H1 (cell line): Measurements from ENCODE around the gene MAD2L2. TPM values are rescaled to one million over a fixed set of nuclear protein-coding genes. Genes with fewer than 3 reads are reported as not detected.

Experiments used
- CTCF ChIA-PET: fragments of 300-600 bp; sonication (Branson Sonifier 250); formaldehyde crosslinking; loops from one replicate; lab custom pipeline; 2021; ENCODE audit not compliant: partially characterized antibody; lab: Charles Lee
- POLR2A ChIA-PET: fragments of 300-600 bp; sonication (Branson Sonifier 250); formaldehyde crosslinking; loops from one replicate; lab custom pipeline; 2021; ENCODE audit warnings: inconsistent platforms; ENCODE audit not compliant: partially characterized antibody; lab: Charles Lee
- DNase-seq, 2 experiments: peaks; one replicate each; pipeline versions ENCODE4 v3.0.0 to v3.0.0-alpha.2; 2010 to 2022; ENCODE audit warnings: low spot score in 2 of 2, low read depth in 1 of 2, mixed read lengths in 1 of 2
- FAIRE-seq: peaks from 2 replicates; lab custom pipeline; 2011; peaks lifted over from hg19 to GRCh38; lab: Jason Lieb, UNC
- H2AFZ ChIP-seq: 2 replicates; pipeline ENCODE4 v1.8.1; 2012; ENCODE audit warnings: low read length, inconsistent platforms
- H2AK5ac ChIP-seq: 2 replicates; pipeline ENCODE4 v1.6.1; 2013; ENCODE audit warnings: low read depth, low read length
- H2BK120ac ChIP-seq: replicated peaks from 2 replicates; pipeline ENCODE3; 2013; ENCODE audit warnings: low read depth, low read length, inconsistent platforms
- H2BK12ac ChIP-seq: 2 replicates; pipeline ENCODE4 v1.6.1; 2013; ENCODE audit warnings: low read depth, low read length
- H2BK15ac ChIP-seq: 2 replicates; pipeline ENCODE4 v1.6.1; 2013; ENCODE audit warnings: low read length
- H2BK20ac ChIP-seq: 2 replicates; pipeline ENCODE4 v1.6.1; 2013; ENCODE audit warnings: low read length
- H2BK5ac ChIP-seq: 2 replicates; pipeline ENCODE4 v1.6.1; 2013; ENCODE audit warnings: low read depth, low read length
- H3K14ac ChIP-seq: 2 replicates; pipeline ENCODE4 v1.6.1; 2013; ENCODE audit warnings: inconsistent platforms; ENCODE audit not compliant: insufficient read length
- H3K18ac ChIP-seq: 2 replicates; pipeline ENCODE4 v1.6.1; 2013; ENCODE audit warnings: low read length; ENCODE audit errors: extremely low read depth
- H3K23ac ChIP-seq: 2 replicates; pipeline ENCODE4 v1.6.1; 2013; ENCODE audit warnings: inconsistent platforms; ENCODE audit not compliant: insufficient read length
- H3K23me2 ChIP-seq: 2 replicates; pipeline ENCODE4 v1.6.1; 2013; ENCODE audit warnings: low read depth, low read length
- H3K27ac ChIP-seq: 2 replicates; pipeline ENCODE4 v1.6.1; 2011; ENCODE audit warnings: low read depth, low read length, inconsistent platforms
- H3K27me3 ChIP-seq, 4 experiments: replicated peaks in 1 of 4; 1 replicate in 1 of 4; 2 replicates in 3 of 4; pipeline versions ENCODE4 v1.6.1 to v1.8.1; 2011 to 2013; ENCODE audit warnings: low read length in 3 of 4, mild to moderate bottlenecking in 3 of 4, inconsistent platforms in 2 of 4, mixed read lengths in 2 of 4, moderate library complexity in 1 of 4; ENCODE audit not compliant: control insufficient read depth in 3 of 4, insufficient read depth in 3 of 4; ENCODE audit errors: extremely low read depth in 1 of 4
- H3K36me3 ChIP-seq, 4 experiments: 2 replicates each; pipeline versions ENCODE4 v1.6.1 to v1.8.1; 2011 to 2013; ENCODE audit warnings: mild to moderate bottlenecking in 4 of 4, low read length in 3 of 4, moderate library complexity in 2 of 4, control low read depth in 1 of 4, inconsistent platforms in 1 of 4; ENCODE audit not compliant: insufficient read depth in 4 of 4, control insufficient read depth in 2 of 4
- H3K4ac ChIP-seq: replicated peaks from 2 replicates; pipeline ENCODE3; 2013; ENCODE audit warnings: low read length, low read depth, mixed read lengths, inconsistent platforms; ENCODE audit not compliant: insufficient read length
- H3K4me1 ChIP-seq, 4 experiments: replicated peaks in 1 of 4; 1 replicate in 1 of 4; 2 replicates in 3 of 4; pipeline versions ENCODE4 v1.6.1 to v1.8.1; 2011 to 2013; ENCODE audit warnings: low read length in 3 of 4, inconsistent platforms in 2 of 4, mixed read lengths in 1 of 4; ENCODE audit not compliant: insufficient read depth in 4 of 4, control insufficient read depth in 3 of 4
- H3K4me2 ChIP-seq, 2 experiments: 2 replicates each; pipeline versions ENCODE4 v1.6.1 to v1.8.1; 2011 to 2013; ENCODE audit warnings: low read depth in 2 of 2, low read length in 2 of 2, control low read depth in 1 of 2, inconsistent platforms in 1 of 2, mild to moderate bottlenecking in 1 of 2; ENCODE audit not compliant: insufficient read depth in 1 of 2
- H3K4me3 ChIP-seq, 4 experiments: fragments of 200-600, 300-600 bp in 1 of 4; sonication (generic), shearing (Covaris generic), sonication (Bioruptor Twin) in 1 of 4; 2 replicates each; pipeline versions ENCODE4 v1.5.1 to v1.8.1; 2011 to 2016; ENCODE audit warnings: low read length in 4 of 4, low read depth in 3 of 4, control low read depth in 2 of 4, inconsistent platforms in 2 of 4, mild to moderate bottlenecking in 2 of 4, mixed read lengths in 1 of 4, moderate library complexity in 1 of 4; ENCODE audit not compliant: insufficient read depth in 2 of 4; ENCODE audit errors: extremely low read depth in 1 of 4
- H3K56ac ChIP-seq: replicated peaks from 2 replicates; pipeline ENCODE3; 2013; ENCODE audit warnings: low read depth, mild to moderate bottlenecking, mixed read lengths, low read length, inconsistent platforms; ENCODE audit not compliant: insufficient read length
- H3K79me1 ChIP-seq: 2 replicates; pipeline ENCODE4 v1.6.1; 2013; ENCODE audit warnings: low read depth, low read length, control low read depth
- H3K79me2 ChIP-seq, 2 experiments: 2 replicates each; pipeline versions ENCODE4 v1.6.1 to v1.8.1; 2012 to 2013; ENCODE audit warnings: low read length in 2 of 2, mild to moderate bottlenecking in 2 of 2, inconsistent platforms in 1 of 2; ENCODE audit not compliant: insufficient read depth in 2 of 2, control insufficient read depth in 1 of 2
- H3K9ac ChIP-seq, 4 experiments: replicated peaks in 1 of 4; 1 replicate in 1 of 4; 2 replicates in 3 of 4; pipeline versions ENCODE4 v1.6.1 to v1.8.1; 2011 to 2013; ENCODE audit warnings: low read depth in 3 of 4, low read length in 3 of 4, control low read depth in 2 of 4, mild to moderate bottlenecking in 2 of 4, moderate library complexity in 2 of 4, inconsistent platforms in 1 of 4; ENCODE audit errors: extremely low read depth in 1 of 4
- H3K9me3 ChIP-seq, 2 experiments: 2 replicates each; pipeline versions ENCODE4 v1.6.1 to v1.8.1; 2012 to 2013; ENCODE audit warnings: mild to moderate bottlenecking in 2 of 2, moderate library complexity in 2 of 2, control low read depth in 1 of 2, inconsistent platforms in 1 of 2, low read depth in 1 of 2, low read length in 1 of 2, mixed read lengths in 1 of 2; ENCODE audit not compliant: insufficient read depth in 2 of 2
- H4K20me1 ChIP-seq, 2 experiments: replicated peaks in 1 of 2; 2 replicates each; pipeline versions ENCODE3 to v1.8.1; 2011 to 2013; ENCODE audit warnings: inconsistent platforms in 2 of 2, low read length in 2 of 2, mild to moderate bottlenecking in 1 of 2; ENCODE audit not compliant: insufficient read depth in 2 of 2, control insufficient read depth in 1 of 2
- H4K5ac ChIP-seq: 2 replicates; pipeline ENCODE4 v1.6.1; 2013; ENCODE audit warnings: low read length, low read depth, mixed read lengths, inconsistent platforms; ENCODE audit not compliant: insufficient read length
- H4K8ac ChIP-seq: 2 replicates; pipeline ENCODE4 v1.8.0; 2013; ENCODE audit warnings: mild to moderate bottlenecking, moderate library complexity, low read length, inconsistent platforms; ENCODE audit not compliant: insufficient read depth; ENCODE audit errors: extremely low read depth
- H4K91ac ChIP-seq: replicated peaks from 2 replicates; pipeline ENCODE3; 2013; ENCODE audit warnings: low read length, mixed read lengths, inconsistent platforms; ENCODE audit not compliant: insufficient read length
- ATF3 ChIP-seq: IDR thresholded peaks from 2 replicates; pipeline ENCODE4 v1.6.1; 2011; ENCODE audit warnings: low read depth, mild to moderate bottlenecking, low read length; ENCODE audit not compliant: insufficient read depth
- CHD1 ChIP-seq: IDR thresholded peaks from 2 replicates; pipeline ENCODE4 v1.6.1; 2012; ENCODE audit warnings: low read depth, low read length, improper control_type of control experiment
- FOSL1 ChIP-seq: IDR thresholded peaks from 2 replicates; pipeline ENCODE4 v1.6.1; 2011; ENCODE audit warnings: mild to moderate bottlenecking, low read depth, low read length, moderate library complexity; ENCODE audit not compliant: insufficient read depth
- HDAC6 ChIP-seq: IDR thresholded peaks from one replicate; pipeline ENCODE4 v1.7.1; 2012; ENCODE audit warnings: low read depth, mild to moderate bottlenecking, inconsistent platforms, low read length, moderate library complexity
- KDM5A ChIP-seq: fragments of 200-600 bp; IDR thresholded peaks from 2 replicates; pipeline ENCODE4 v1.7.1; 2012; ENCODE audit warnings: mild to moderate bottlenecking, low read length, inconsistent platforms, mixed read lengths
- POLR2AphosphoS5 ChIP-seq: IDR thresholded peaks from 2 replicates; pipeline ENCODE4 v1.6.1; 2011; ENCODE audit warnings: low read depth, low read length
- SIN3A ChIP-seq, 2 experiments: IDR thresholded peaks in 1 of 2; conservative IDR thresholded peaks in 1 of 2; 2 replicates each; pipeline ENCODE4 v1.6.1; 2011 to 2012; ENCODE audit warnings: low read length in 2 of 2, improper control_type of control experiment in 1 of 2, low read depth in 1 of 2, mild to moderate bottlenecking in 1 of 2
- SP2 ChIP-seq: IDR thresholded peaks from 2 replicates; pipeline ENCODE4 v1.6.1; 2012; ENCODE audit warnings: mild to moderate bottlenecking, low read length, inconsistent platforms
- TEAD4 ChIP-seq: IDR thresholded peaks from 2 replicates; pipeline ENCODE4 v1.6.1; 2012; ENCODE audit warnings: low read depth, low read length, inconsistent platforms, mixed read lengths
- ZNF274 ChIP-seq: IDR thresholded peaks from 2 replicates; pipeline ENCODE4 v1.7.0; 2012; ENCODE audit warnings: low read length, borderline replicate concordance; ENCODE audit errors: extremely low read depth
- WGBS, 2 experiments: shearing (Covaris generic) in 1 of 2; methylation state at CpG; one replicate each; pipeline versions ENCODE4 v1.1.6 to v1.1.7; 2013 to 2015; ENCODE audit warnings: low lambda C conversion rate in 2 of 2, mixed read lengths in 2 of 2, inconsistent platforms in 1 of 2, low coverage in 1 of 2, missing lambda C conversion rate in 1 of 2; ENCODE audit not compliant: insufficient replicate concordance in 2 of 2, insufficient coverage in 1 of 2, insufficient read length in 1 of 2; ENCODE audit errors: extremely low coverage in 1 of 2, missing lambda C conversion rate in 1 of 2; 5-methylcytosine and 5-hydroxymethylcytosine counted together
- polyA plus RNA-seq, 7 experiments: library from polyadenylated mRNA; depleted of rRNA in 3 of 7; stranded (reverse) in 5 of 7; unstranded in 2 of 7; fragments of >200 nt in 5 of 7; fragments of 200-250 nt in 2 of 7; gene quantifications; 1 replicate in 5 of 7; 2 replicates in 1 of 7; 4 replicates in 1 of 7; pipeline versions ENCODE4 v1.2.1 to v1.2.3, GENCODE V29; 2011 to 2013; ENCODE audit warnings: missing spikeins in 2 of 7, mixed read lengths in 2 of 7
- total RNA-seq: library from RNA; stranded (reverse); fragmentation: NEBNext Ultra II Directional; extraction: Animal tissue kit (Norgen Biotek cat#: 25700); gene quantifications from 2 replicates; pipeline ENCODE4 v1.2.1, GENCODE V29; 2021

Gene MAD2L2
- total and polyA plus RNA-seq, 2 of the 8 experiments (the other 6 are each of a cell fraction or from before 2014, with no cell fraction given) = 310 to 469 TPM

GRCh38 chr1:11722538-11722937 is 41.6 kb upstream of the MAD2L2 start:
- Histone ChIP-seq H3K4me1 (peaks cover 0 to 12% (median 9%) of the 10 kb centered on the region in 4 experiments; a peak in 6 of 7 replicates), H2BK15ac (no peak overlapping the region), H3K36me3 (no peaks in the 10 kb centered on the region), H2AK5ac (no peak overlapping the region), H2BK5ac (no peak overlapping the region), H3K23ac (no peak overlapping the region), H4K20me1 (peaks cover 0 to 3% of the 10 kb centered on the region in 2 experiments), H4K5ac (no peak overlapping the region), H3K27ac (no peak overlapping the region), H3K4me3 (no peak overlapping the region), H3K4ac (no peak overlapping the region), H3K9ac (no peak overlapping the region), H2BK12ac (no peak overlapping the region), H3K14ac (no peak overlapping the region), H4K8ac (no peak overlapping the region), H3K56ac (no peak overlapping the region), H2AFZ (no peak overlapping the region), H3K4me2 (no peak overlapping the region), H3K27me3 (no peaks in the 10 kb centered on the region), H3K9me3 (no peaks in the 10 kb centered on the region), H2BK120ac (no peak overlapping the region), H4K91ac (no peak overlapping the region), H2BK20ac (no peak overlapping the region), H3K79me2 (no peaks in the 10 kb centered on the region), H3K18ac (no peak overlapping the region), H3K79me1 (no peaks in the 10 kb centered on the region), H3K23me2 (no peaks in the 10 kb centered on the region)
- POLR2A ChIA-PET = interaction anchor here (0.9 to 2.1 kb wide), 5 partner anchors 15 to 55 kb away, joined by 3 to 6 read pairs (median 4); no protein-coding TSS in a partner anchor
- 86% methylated on average over 2 of the region's 2 CpGs; no CpG with 5 or more reads in 1 of the 2 experiments for WGBS, 2 experiments
- TF ChIP-seq SIN3A (conservative IDR thresholded peaks at IDR 0.05 in 1 of 2, IDR thresholded peaks at IDR 0.05 in 1 of 2; ENCODE audit: low read depth in 1 of 2, low read length in 2 of 2) (no peak), HDAC6 (no peak), TEAD4 (no peak), POLR2AphosphoS5 (no peak), FOSL1 (no peak), KDM5A (no peak), CHD1 (no peak), ATF3 (no peak), SP2 (no peak), ZNF274 (no peak)
- FAIRE-seq = no peak
- CTCF ChIA-PET = interaction anchor here (0.6 to 3.0 kb wide), 11 partner anchors 12 to 145 kb away, joined by 3 to 12 read pairs (median 3); partner anchors contain the start of genes DRAXIN and FBXO6
- DNase-seq = no peak
